ENCODE results near the gene USP12.

The USP12 gene

DNA sequence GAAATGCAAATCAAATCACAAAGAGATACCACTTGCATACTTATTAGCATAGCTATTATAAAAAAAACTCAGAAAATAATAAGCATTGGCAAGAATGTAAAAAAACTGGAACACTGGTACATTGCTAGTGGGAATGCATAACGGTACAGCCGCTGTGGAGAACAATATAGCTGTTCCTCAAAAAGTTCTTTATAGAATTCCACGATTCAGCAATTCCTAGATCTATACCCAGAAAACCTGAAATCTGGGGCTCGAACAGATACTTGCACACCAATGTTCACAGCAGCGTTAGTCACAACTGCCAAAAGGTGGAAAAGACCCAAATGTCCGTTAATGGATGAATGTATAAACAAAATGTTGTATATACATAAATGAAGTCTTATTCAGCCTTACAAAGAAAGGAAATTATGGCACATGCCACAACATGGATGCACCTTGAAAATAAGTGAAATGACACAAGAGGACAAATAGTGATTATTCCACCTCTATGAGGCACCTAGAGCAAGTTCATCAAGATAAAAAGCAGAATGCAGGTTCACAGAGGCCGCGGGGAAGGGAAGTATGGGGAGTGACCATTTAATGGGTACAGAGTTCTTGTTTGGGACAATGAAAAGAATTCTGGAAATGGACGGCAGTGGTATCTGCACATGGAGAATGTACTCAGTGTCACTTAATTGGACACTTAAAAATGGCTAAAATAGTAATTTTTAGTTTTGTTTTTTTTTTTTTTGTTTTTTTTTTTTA lies 107.2 kb downstream of the USP12 start:
- ATAC-seq: no peak
- peaks cover 3% of the 10 kb centered on the region for H3K9me3 Mint-ChIP-seq
- no peaks in the 10 kb centered on the region for H3K4me1 Mint-ChIP-seq
- no peak overlapping the region for H3K4me3 Mint-ChIP-seq
- no peak overlapping the region for H3K27ac Mint-ChIP-seq
- H3K27me3 Mint-ChIP-seq: no peaks in the 10 kb centered on the region
- H3K36me3 Mint-ChIP-seq: peaks cover 46% of the 10 kb centered on the region

- H3K27ac Mint-ChIP-seq: no peak overlapping the region
- H3K27me3 Mint-ChIP-seq: no peaks in the 10 kb centered on the region
- no peaks in the 10 kb centered on the region for H3K9me3 Mint-ChIP-seq
- peaks cover 16% of the 10 kb centered on the region for H3K36me3 Mint-ChIP-seq
- ATAC-seq: no peak
- H3K4me1 Mint-ChIP-seq: no peaks in the 10 kb centered on the region
- H3K4me3 Mint-ChIP-seq: no peak overlapping the region
Measured at GRCh38 chr13:27057817-27058216, 113.8 kb downstream of the USP12 start.

- H3K27me3 Mint-ChIP-seq: no peaks in the 10 kb centered on the region
- H3K4me1 Mint-ChIP-seq: no peaks in the 10 kb centered on the region
- no peaks in the 10 kb centered on the region for H3K9me3 Mint-ChIP-seq
- ATAC-seq: no peak
- H3K36me3 Mint-ChIP-seq: peaks cover 24% of the 10 kb centered on the region
- H3K4me3 Mint-ChIP-seq: no peak overlapping the region
- no peak overlapping the region for H3K27ac Mint-ChIP-seq
Measured at GRCh38 chr13:27055526-27055925, 116.1 kb downstream of the USP12 start.

- Mint-ChIP-seq H3K4me3 (no peak overlapping the region), H3K27ac (no peak overlapping the region), H3K9me3 (no peaks in the 10 kb centered on the region), H3K36me3 (peaks cover 30% of the 10 kb centered on the region), H3K4me1 (no peaks in the 10 kb centered on the region), H3K27me3 (no peaks in the 10 kb centered on the region)
- no peak for ATAC-seq
Measured at GRCh38 chr13:27054760-27055159, 116.9 kb downstream of the USP12 start.

DNA sequence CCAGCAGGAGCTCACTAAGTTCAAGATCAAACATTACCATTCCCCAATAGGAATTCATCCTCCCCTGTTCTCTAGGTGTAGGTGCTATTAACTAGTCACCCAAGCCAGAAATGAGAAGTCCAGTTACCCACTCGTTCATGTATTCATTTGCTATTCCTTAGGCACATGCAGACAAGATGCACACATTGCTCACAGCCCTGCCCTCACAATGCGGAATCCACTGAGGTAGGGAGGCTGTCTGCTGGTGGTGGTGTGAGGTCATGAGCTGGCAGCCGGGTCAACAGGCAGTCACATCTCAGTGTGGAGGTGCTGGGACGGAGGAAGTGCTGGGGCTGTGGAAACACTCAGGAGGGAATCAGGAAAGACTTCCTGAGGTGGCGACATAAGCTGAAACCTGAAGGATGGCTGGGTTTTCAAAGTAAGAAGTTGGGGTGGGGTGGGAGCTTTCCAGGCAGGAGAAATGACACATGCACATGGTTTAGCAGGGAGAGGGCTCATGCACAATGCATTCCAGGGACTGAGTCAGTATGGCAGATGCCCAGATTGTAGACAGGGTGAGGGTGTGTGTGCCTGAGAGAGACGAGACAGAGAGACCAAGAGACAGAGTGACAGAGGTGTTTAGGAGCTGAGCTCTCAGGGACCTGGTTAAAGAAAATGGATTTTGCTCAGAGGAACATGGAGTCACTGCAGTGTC lies 117.6 kb downstream of the USP12 start:
- Mint-ChIP-seq H3K27ac (no peak overlapping the region), H3K4me3 (no peak overlapping the region), H3K36me3 (peaks cover 30% of the 10 kb centered on the region), H3K4me1 (no peaks in the 10 kb centered on the region), H3K27me3 (no peaks in the 10 kb centered on the region), H3K9me3 (no peaks in the 10 kb centered on the region)
- ATAC-seq: no peak

DNA sequence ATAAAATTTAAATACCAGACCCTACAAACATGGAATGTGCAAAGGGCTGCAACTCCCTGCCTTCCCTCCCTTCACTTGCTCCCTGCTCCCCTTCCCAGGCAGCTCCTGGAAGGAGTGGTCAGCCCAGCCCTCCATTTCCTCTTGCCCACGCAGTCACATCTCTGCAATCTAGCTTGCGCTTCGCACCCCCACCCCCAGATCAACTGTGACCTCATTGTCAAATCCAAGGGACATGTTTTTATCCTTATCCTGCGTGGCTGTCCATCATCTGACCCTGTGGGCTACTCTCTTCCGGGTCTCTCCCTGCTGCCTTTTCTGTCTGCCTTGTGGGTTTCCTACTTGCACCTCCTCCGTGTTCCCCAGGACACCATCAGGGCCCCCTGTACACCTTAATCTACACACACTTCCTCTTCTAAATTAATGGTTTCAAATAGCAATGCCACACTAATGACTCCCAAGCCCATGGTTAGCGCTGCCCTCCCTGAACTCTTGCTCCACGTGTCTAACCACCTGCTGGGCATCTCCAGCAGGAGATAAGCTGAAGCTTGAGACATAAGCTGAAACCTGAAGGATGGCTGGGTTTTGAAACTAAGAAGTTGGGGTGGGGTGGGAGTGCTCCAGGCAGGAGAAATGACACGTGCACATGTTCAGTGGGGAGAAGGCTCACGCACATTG lies 118.3 kb downstream of the USP12 start:
- Mint-ChIP-seq H3K27me3 (no peaks in the 10 kb centered on the region), H3K27ac (no peak overlapping the region), H3K9me3 (no peaks in the 10 kb centered on the region), H3K4me3 (no peak overlapping the region), H3K36me3 (peaks cover 30% of the 10 kb centered on the region), H3K4me1 (no peaks in the 10 kb centered on the region)
- ATAC-seq: no peak

- Mint-ChIP-seq H3K9me3 (no peaks in the 10 kb centered on the region), H3K36me3 (peaks cover 25% of the 10 kb centered on the region), H3K4me1 (no peaks in the 10 kb centered on the region), H3K27ac (no peak overlapping the region), H3K27me3 (no peaks in the 10 kb centered on the region), H3K4me3 (no peak overlapping the region)
- ATAC-seq: no peak
Measured at GRCh38 chr13:27052551-27053208, 118.9 kb downstream of the USP12 start.

GRCh38 chr13:27047081-27047480 lies 124.5 kb downstream of the USP12 start:
- no peak overlapping the region for H3K27ac Mint-ChIP-seq
- no peak overlapping the region for H3K4me3 Mint-ChIP-seq
- ATAC-seq: no peak
- no peaks in the 10 kb centered on the region for H3K27me3 Mint-ChIP-seq
- no peaks in the 10 kb centered on the region for H3K9me3 Mint-ChIP-seq
- peaks cover 14% of the 10 kb centered on the region for H3K36me3 Mint-ChIP-seq
- H3K4me1 Mint-ChIP-seq: peaks cover 31% of the 10 kb centered on the region

GRCh38 chr13:27044837-27045570 lies 126.6 kb downstream of the USP12 start:
- no peaks in the 10 kb centered on the region for H3K9me3 Mint-ChIP-seq
- peaks cover under 1% of the 10 kb centered on the region for H3K36me3 Mint-ChIP-seq
- H3K27me3 Mint-ChIP-seq: peaks cover 8% of the 10 kb centered on the region
- peak overlapping the region; percentile 32 for H3K4me3 Mint-ChIP-seq
- peak; percentile 89 for ATAC-seq
- H3K4me1 Mint-ChIP-seq: peaks cover 39% of the 10 kb centered on the region
- peak overlapping the region; percentile 77 for H3K27ac Mint-ChIP-seq

DNA sequence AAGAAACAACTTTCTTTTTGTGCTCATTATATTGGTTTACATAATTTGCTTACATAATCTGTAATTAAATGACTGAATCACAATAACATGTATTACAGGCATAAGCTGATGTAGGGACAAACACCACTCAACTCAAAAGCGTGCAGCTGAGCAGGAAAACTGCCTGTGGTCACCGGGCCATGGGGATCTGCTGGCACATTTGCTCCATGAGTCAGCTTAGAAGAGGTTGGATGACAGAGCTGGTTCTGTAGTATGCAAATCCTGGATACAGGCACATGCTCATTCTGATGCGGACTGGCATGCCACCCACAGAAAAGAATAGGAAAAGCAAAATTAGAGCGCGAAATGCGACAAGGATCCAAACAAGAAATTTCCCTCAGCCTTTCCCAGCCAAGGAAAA lies 128.6 kb downstream of the USP12 start:
- H3K27ac Mint-ChIP-seq: no peak overlapping the region
- no peak overlapping the region for H3K4me3 Mint-ChIP-seq
- no peak for ATAC-seq
- H3K9me3 Mint-ChIP-seq: no peaks in the 10 kb centered on the region
- peaks cover 39% of the 10 kb centered on the region for H3K4me1 Mint-ChIP-seq
- H3K36me3 Mint-ChIP-seq: no peaks in the 10 kb centered on the region
- H3K27me3 Mint-ChIP-seq: peaks cover 8% of the 10 kb centered on the region

DNA sequence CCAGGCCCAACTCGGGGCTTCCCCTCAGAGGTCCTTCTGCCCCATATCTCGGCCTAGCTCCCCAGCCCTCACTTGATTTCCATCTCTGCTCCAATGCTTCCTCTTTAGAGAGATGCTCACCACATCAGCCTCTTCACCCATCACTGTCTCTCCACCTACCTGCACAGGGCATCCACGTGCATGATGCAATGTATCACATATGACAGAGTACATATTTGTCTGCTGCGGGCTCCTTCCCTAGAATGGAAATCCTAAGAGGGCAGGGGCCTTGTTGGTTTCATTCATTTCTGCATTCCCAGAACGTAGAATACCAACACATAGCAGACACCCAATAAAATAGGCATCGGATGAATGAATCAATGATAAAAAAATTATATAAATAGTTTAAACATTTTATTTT lies 130.3 kb downstream of the USP12 start:
- no peak overlapping the region for H3K27ac Mint-ChIP-seq
- peaks cover 30% of the 10 kb centered on the region for H3K4me1 Mint-ChIP-seq
- no peak for ATAC-seq
- peaks cover 8% of the 10 kb centered on the region for H3K27me3 Mint-ChIP-seq
- no peak overlapping the region for H3K4me3 Mint-ChIP-seq
- H3K9me3 Mint-ChIP-seq: no peaks in the 10 kb centered on the region
- no peaks in the 10 kb centered on the region for H3K36me3 Mint-ChIP-seq

GRCh38 chr13:27040826-27041108 lies 130.8 kb downstream of the USP12 start:
- Mint-ChIP-seq H3K27me3 (peaks cover 8% of the 10 kb centered on the region), H3K4me1 (peaks cover 30% of the 10 kb centered on the region), H3K27ac (no peak overlapping the region), H3K9me3 (no peaks in the 10 kb centered on the region), H3K36me3 (no peaks in the 10 kb centered on the region), H3K4me3 (no peak overlapping the region)
- no peak for ATAC-seq

DNA sequence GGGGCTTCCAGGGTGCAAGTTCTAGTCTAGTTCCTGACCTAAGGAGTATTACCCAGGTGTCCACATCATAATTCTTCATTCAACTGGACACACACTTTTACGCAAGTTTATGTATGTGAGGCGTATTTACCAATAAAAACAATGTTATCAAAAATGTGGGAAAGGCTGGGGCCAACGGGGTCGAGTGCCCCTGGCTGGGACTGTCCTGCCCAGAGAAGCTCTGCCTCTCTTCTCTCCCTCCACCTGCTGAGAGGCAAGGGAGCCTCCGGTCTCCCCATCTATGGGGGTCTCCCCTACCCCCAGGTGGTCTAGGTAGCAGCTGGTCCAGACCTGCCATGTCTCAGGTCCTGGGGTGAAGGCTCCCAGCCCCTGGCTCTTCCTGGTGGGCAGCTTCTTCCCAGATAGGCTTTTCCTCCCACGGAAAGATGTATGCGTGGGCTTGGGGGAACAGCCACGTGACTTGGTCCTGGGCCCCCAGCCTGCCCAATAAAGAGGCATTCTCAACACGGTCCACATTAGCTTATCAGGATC lies 132.4 kb downstream of the USP12 start:
- no peak overlapping the region for H3K27ac Mint-ChIP-seq
- no peaks in the 10 kb centered on the region for H3K36me3 Mint-ChIP-seq
- H3K4me1 Mint-ChIP-seq: peaks cover 33% of the 10 kb centered on the region
- peaks cover 24% of the 10 kb centered on the region for H3K27me3 Mint-ChIP-seq
- H3K4me3 Mint-ChIP-seq: no peak overlapping the region
- no peaks in the 10 kb centered on the region for H3K9me3 Mint-ChIP-seq
- ATAC-seq: no peak

- ATAC-seq: no peak
- Mint-ChIP-seq H3K27ac (no peak overlapping the region), H3K4me1 (peaks cover 27% of the 10 kb centered on the region), H3K27me3 (peaks cover 26% of the 10 kb centered on the region), H3K4me3 (no peak overlapping the region), H3K36me3 (no peaks in the 10 kb centered on the region), H3K9me3 (no peaks in the 10 kb centered on the region)
Measured at GRCh38 chr13:27038323-27038722, 133.3 kb downstream of the USP12 start.

DNA sequence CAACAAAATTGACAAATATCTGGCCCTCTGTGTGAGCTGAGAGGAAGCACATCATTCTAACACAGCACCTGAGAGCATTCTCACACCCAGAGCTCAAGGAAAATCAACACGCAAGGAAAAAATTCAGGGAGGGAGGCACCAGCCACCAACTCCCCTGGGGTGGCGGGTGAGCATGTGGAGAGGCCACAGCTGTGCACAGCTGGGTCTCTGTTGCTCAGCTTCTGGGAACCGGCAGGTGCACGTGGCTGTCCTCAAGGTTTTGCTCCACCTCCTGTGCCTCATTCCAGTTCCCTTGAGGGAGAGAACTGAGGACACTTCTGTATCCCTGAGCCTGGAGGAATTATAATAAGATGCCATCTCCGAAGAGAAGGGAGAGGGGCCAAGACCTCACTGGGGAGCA lies 134.0 kb downstream of the USP12 start:
- H3K27me3 Mint-ChIP-seq: peaks cover 26% of the 10 kb centered on the region
- no peaks in the 10 kb centered on the region for H3K9me3 Mint-ChIP-seq
- no peak for ATAC-seq
- no peak overlapping the region for H3K27ac Mint-ChIP-seq
- H3K36me3 Mint-ChIP-seq: no peaks in the 10 kb centered on the region
- peaks cover 23% of the 10 kb centered on the region for H3K4me1 Mint-ChIP-seq
- no peak overlapping the region for H3K4me3 Mint-ChIP-seq
